PC-9 (cell line): Measurements from ENCODE around the gene ZNF45. TPM values are rescaled to one million over a fixed set of nuclear protein-coding genes. Genes with fewer than 3 reads are reported as not detected.

Experiments
- BruUV-seq: library from RNA; stranded (reverse); fragments of 400-500 nt; replicated peaks from 2 replicates; lab custom pipeline; 2021; lab: Mats Ljungman, UMichigan
- CTCF ChIA-PET: fragments of 300-600 bp; sonication (Branson Sonifier 250); formaldehyde crosslinking; loops from one replicate; lab custom pipeline; 2022; ENCODE audit warnings: antibody characterized with exemption; lab: Charles Lee
- POLR2A ChIA-PET: fragments of 300-600 bp; sonication (Branson Sonifier 250); formaldehyde crosslinking; loops from one replicate; lab custom pipeline; 2022; ENCODE audit warnings: antibody characterized with exemption; ENCODE audit not compliant: unreplicated experiment; lab: Charles Lee
- DNase-seq, 2 experiments: peaks; one replicate each; pipeline versions ENCODE4 v3.0.0 to v3.0.0-alpha.2; 2015 to 2022; ENCODE audit warnings: mixed read lengths in 1 of 2
- H2AFZ ChIP-seq: fragments of 200-600 bp; sonication (generic); 2 replicates; pipeline ENCODE4 v1.8.1; 2017; ENCODE audit warnings: antibody characterized with exemption
- H3F3A ChIP-seq: fragments of 200-600 bp; sonication (generic); 2 replicates; pipeline ENCODE4 v1.8.1; 2017; ENCODE audit warnings: antibody characterized with exemption, mild to moderate bottlenecking, low read depth; ENCODE audit not compliant: insufficient read depth
- H3K27ac ChIP-seq: fragments of 200-600 bp; sonication (generic); 2 replicates; pipeline ENCODE4 v1.6.1; 2016; ENCODE audit warnings: mixed run types
- H3K27me3 ChIP-seq: fragments of 200-600 bp; sonication (generic); 2 replicates; pipeline ENCODE4 v1.6.1; 2016; ENCODE audit warnings: low read depth, mixed run types; ENCODE audit not compliant: insufficient read depth
- H3K36me3 ChIP-seq: fragments of 200-600 bp; sonication (generic); 2 replicates; pipeline ENCODE4 v1.6.1; 2016; ENCODE audit warnings: low read depth, mixed run types
- H3K4me1 ChIP-seq: fragments of 200-600 bp; sonication (generic); replicated peaks from 2 replicates; pipeline ENCODE4 v1.6.1; 2016; ENCODE audit warnings: mixed run types; ENCODE audit not compliant: insufficient read depth
- H3K4me2 ChIP-seq: fragments of 200-600 bp; sonication (generic); 2 replicates; pipeline ENCODE4 v1.6.1; 2017; ENCODE audit warnings: mixed run types
- H3K4me3 ChIP-seq: fragments of 200-600 bp; sonication (generic); 2 replicates; pipeline ENCODE4 v1.6.1; 2016; ENCODE audit warnings: mixed run types
- H3K79me2 ChIP-seq: fragments of 200-600 bp; sonication (generic); 2 replicates; pipeline ENCODE4 v1.6.1; 2017; ENCODE audit warnings: low read depth, mixed run types
- H3K9me2 ChIP-seq: fragments of 200-600 bp; sonication (generic); 2 replicates; pipeline ENCODE4 v1.8.1; 2017; ENCODE audit warnings: mild to moderate bottlenecking; ENCODE audit not compliant: insufficient read depth
- H3K9me3 ChIP-seq: fragments of 200-600 bp; sonication (generic); 2 replicates; pipeline ENCODE4 v1.8.1; 2016; ENCODE audit warnings: low read depth; ENCODE audit not compliant: insufficient read depth
- H4K20me1 ChIP-seq: fragments of 200-600 bp; sonication (generic); 2 replicates; pipeline ENCODE4 v1.8.1; 2017; ENCODE audit not compliant: insufficient read depth
- EZH2 ChIP-seq: fragments of 200-600 bp; sonication (generic); IDR thresholded peaks from 2 replicates; pipeline ENCODE4 v1.8.0; 2017; ENCODE audit warnings: antibody characterized with exemption, low read depth
- intact Hi-C: fragments of 100-400 bp; cut with micrococcal nuclease; formaldehyde crosslinking; loops from one replicate; pipeline ENCODE4 v1.10.0; 2022; ENCODE audit not compliant: unreplicated experiment
- total RNA-seq: library from RNA; stranded (reverse); gene quantifications from 2 replicates; pipeline ENCODE4 v1.2.3, GENCODE V29; 2021
- TF ChIP-seq, protein P1 (sequence below): fragments of 200-600 bp; sonication (generic); conservative IDR thresholded peaks from 2 replicates; pipeline ENCODE4 v1.6.1; 2017; ENCODE audit warnings: mixed run types, antibody characterized with exemption, mild to moderate bottlenecking, moderate library complexity

Gene ZNF45
- total RNA-seq, 1 experiment from 2014 or later = 10.3 TPM

DNA sequence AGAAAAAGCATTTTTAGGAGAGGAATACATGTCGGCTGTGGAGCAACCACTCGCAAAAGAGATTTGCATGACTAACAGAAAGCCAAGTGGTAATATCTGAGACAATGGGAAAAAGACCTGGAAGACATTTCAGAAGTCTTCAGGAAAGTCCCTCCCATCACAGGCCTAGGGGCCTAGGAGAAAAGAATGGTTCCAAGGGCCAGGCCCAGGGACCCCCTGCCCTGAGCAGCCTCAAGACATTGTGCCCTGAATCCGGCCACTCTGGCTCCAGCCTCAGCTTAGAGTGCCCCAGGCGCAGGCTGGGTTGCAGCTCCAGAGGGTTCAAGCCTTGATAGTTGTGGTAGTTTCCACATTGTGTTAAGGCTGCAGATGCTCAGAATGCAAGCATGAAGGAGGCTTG, 25.3 kb upstream of the ZNF45 start:
- H3K27ac ChIP-seq = no peak overlapping the region
- no peaks in the 10 kb centered on the region for H4K20me1 ChIP-seq
- 0 out of 2 replicates have a peak, but pooled peaks cover 2% of the 10 kb centered on the region for H3K36me3 ChIP-seq
- TF ChIP-seq, protein P1, sequence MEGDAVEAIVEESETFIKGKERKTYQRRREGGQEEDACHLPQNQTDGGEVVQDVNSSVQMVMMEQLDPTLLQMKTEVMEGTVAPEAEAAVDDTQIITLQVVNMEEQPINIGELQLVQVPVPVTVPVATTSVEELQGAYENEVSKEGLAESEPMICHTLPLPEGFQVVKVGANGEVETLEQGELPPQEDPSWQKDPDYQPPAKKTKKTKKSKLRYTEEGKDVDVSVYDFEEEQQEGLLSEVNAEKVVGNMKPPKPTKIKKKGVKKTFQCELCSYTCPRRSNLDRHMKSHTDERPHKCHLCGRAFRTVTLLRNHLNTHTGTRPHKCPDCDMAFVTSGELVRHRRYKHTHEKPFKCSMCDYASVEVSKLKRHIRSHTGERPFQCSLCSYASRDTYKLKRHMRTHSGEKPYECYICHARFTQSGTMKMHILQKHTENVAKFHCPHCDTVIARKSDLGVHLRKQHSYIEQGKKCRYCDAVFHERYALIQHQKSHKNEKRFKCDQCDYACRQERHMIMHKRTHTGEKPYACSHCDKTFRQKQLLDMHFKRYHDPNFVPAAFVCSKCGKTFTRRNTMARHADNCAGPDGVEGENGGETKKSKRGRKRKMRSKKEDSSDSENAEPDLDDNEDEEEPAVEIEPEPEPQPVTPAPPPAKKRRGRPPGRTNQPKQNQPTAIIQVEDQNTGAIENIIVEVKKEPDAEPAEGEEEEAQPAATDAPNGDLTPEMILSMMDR = no peak
- TF ChIP-seq EZH2 = no peak
- peaks cover 23% of the 10 kb centered on the region for H3K9me3 ChIP-seq
- no peaks in the 10 kb centered on the region for H3F3A ChIP-seq
- intact Hi-C loops = no loop called here
- DNase-seq = no peak
- ChIA-PET POLR2A (no interaction called here), CTCF (no interaction called here)
- no peak overlapping the region for H3K4me3 ChIP-seq
- no peak overlapping the region for H2AFZ ChIP-seq
- H3K79me2 ChIP-seq = no peaks in the 10 kb centered on the region
- BruUV-seq = no TSS peak
- H3K4me2 ChIP-seq = no peak overlapping the region
- H3K4me1 ChIP-seq = no peaks in the 10 kb centered on the region
- H3K9me2 ChIP-seq = no peaks in the 10 kb centered on the region
- no peaks in the 10 kb centered on the region for H3K27me3 ChIP-seq

DNA sequence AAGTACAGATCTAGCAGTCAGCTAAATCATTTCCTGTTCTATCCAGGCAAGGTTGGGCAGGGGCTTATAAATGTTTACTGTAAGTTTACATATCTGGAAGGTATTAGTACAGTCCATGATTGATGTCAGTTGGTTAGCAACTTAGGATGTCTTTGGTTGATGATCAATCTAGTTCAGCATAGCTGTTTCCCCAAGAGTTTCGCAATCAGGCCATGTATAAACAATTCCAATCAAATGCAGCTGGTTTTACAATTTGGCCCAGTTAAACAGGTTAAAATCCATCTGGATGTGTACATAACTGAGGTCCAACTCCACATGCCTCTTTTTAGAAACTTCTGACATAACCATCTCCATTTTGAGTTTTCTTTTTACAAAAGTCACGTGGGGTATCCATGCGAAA, 22.8 kb upstream of the ZNF45 start:
- Histone ChIP-seq H3K36me3 (no peaks in the 10 kb centered on the region), H3K9me2 (no peaks in the 10 kb centered on the region), H2AFZ (no peak overlapping the region), H3K4me3 (no peak overlapping the region), H3K4me2 (no peak overlapping the region), H3K27ac (no peak overlapping the region), H3F3A (no peaks in the 10 kb centered on the region), H4K20me1 (no peaks in the 10 kb centered on the region), H3K9me3 (peaks cover 11% of the 10 kb centered on the region), H3K79me2 (no peaks in the 10 kb centered on the region), H3K27me3 (no peaks in the 10 kb centered on the region), H3K4me1 (no peaks in the 10 kb centered on the region)
- intact Hi-C loops = no loop called here
- POLR2A ChIA-PET = no interaction called here
- no peak for DNase-seq
- no TSS peak for BruUV-seq
- CTCF ChIA-PET = no interaction called here
- TF ChIP-seq, protein P1 = no peak
- TF ChIP-seq EZH2 = no peak

DNA sequence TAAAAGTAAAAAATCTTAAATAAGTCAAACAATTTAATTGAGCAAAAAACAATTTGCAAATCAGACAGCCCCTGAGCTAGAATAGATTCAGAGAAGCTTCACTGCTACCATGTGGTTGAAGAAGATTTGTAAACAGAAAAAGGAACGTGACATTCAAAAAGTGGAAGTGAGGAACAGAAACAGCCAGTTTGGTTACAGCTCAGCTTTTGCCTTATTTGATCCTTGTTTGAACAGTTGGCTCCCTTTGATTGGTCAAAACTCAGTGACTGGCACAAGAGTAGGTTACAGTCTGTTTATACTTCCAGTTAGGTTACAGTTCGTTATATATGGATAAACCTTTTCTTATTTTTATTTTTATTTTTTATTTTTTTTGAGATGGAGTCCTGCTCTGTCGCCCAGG, 21.7 kb upstream of the ZNF45 start:
- H4K20me1 ChIP-seq = no peaks in the 10 kb centered on the region
- no TSS peak for BruUV-seq
- no peaks in the 10 kb centered on the region for H3K36me3 ChIP-seq
- intact Hi-C loops = no loop called here
- H3F3A ChIP-seq = no peaks in the 10 kb centered on the region
- H3K4me1 ChIP-seq = no peaks in the 10 kb centered on the region
- H3K9me2 ChIP-seq = no peaks in the 10 kb centered on the region
- H2AFZ ChIP-seq = no peak overlapping the region
- no peak for DNase-seq
- H3K79me2 ChIP-seq = no peaks in the 10 kb centered on the region
- POLR2A ChIA-PET = no interaction called here
- no peak overlapping the region for H3K4me2 ChIP-seq
- no peak for TF ChIP-seq EZH2
- TF ChIP-seq, protein P1 = no peak
- no peak overlapping the region for H3K4me3 ChIP-seq
- peaks cover 17% of the 10 kb centered on the region for H3K9me3 ChIP-seq
- H3K27me3 ChIP-seq = no peaks in the 10 kb centered on the region
- H3K27ac ChIP-seq = no peak overlapping the region
- CTCF ChIA-PET = no interaction called here
